Glomerular visceral epithelial cell (primary cell): ENCODE data around the gene GRB10.

ENCODE experiments used
- DNase-seq: peaks from one replicate; pipeline ENCODE4 v3.0.0-alpha.2; 2016; ENCODE audit errors: extremely low spot score

GRB10 gene

DNA sequence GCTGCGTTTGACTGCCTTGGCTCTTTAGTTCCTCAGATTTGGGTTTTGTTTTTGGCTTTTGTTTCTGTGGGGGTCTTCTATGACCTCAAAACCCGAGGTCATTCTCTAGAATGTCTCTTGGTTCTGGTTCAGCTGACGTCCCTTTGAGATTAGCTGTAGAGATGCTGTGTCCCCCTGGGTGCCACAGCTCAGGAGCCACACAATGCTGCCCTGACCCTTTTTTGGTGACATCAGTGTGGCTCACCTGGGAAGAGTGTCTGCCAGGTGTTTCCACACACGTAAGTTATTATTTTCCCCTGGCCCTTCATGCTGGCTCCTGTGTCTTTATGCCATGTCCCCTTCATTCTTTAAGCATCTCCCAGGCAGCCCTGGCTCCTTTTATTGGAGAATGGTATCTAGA is 127.7 kb downstream of the GRB10 start:
- DNase-seq = no peak

DNA sequence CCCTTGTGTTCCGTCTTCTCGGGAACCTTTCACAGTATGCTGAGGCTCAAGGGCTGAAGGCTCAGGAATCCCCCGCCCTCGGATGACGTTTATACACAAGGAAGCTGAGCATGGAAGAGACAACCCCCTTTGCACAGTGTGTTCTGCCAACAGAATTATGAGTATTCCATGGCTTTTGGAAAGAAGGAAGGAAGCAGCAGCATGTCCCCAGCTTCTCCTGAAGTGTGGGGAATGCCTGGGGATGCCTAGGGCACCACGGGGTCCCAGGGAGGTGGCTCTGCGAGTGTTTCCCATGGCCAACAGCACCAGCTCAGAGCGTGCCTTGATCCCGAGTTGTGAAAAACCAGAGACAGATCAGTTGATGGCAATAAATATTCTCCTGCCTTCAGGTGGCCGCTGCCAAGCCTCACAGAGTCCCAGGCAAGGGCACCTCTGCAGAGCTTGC is 128.7 kb downstream of the GRB10 start:
- DNase-seq = no peak

GRCh38 chr7:50653126-50653864 is 129.4 kb downstream of the GRB10 start:
- no peak for DNase-seq

GRCh38 chr7:50652400-50653125 is 130.1 kb downstream of the GRB10 start:
- no peak for DNase-seq

DNA sequence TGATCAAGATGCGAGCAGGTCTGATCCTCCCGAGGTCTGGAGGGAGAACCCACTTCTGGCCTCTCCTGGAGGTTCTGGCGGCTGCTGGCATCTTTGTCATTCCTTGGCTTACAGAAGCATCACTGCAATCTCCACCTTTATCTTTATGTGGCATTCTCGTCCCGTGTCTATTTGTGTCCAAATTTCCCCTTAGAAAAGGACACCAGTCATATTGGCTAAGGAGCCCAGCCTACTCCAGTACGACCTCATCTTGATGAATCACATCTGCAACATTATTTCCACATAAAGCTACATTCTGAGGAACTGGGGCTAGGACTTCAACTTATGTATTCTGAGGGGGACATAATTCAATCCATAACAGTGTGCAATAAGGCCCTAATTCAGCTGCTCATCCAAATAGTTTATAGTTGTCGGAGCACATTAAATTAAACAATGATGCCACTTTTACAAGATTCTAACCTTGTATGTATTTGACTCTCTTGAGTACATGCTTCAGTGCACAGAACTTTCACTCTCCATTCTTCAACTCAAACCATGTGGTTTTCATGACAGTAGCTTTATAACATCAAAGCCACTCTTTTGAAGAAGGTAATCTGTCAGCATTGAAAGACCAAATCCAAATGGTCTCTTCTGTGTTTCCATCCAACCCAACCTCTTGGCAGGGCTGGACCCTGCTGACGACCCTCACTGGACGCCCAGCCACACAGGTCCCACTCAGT is 131.3 kb downstream of the GRB10 start:
- no peak for DNase-seq

- DNase-seq = no peak
These were observed 132.5 kb downstream of the GRB10 start for GRCh38 chr7:50650057-50650664.

DNA sequence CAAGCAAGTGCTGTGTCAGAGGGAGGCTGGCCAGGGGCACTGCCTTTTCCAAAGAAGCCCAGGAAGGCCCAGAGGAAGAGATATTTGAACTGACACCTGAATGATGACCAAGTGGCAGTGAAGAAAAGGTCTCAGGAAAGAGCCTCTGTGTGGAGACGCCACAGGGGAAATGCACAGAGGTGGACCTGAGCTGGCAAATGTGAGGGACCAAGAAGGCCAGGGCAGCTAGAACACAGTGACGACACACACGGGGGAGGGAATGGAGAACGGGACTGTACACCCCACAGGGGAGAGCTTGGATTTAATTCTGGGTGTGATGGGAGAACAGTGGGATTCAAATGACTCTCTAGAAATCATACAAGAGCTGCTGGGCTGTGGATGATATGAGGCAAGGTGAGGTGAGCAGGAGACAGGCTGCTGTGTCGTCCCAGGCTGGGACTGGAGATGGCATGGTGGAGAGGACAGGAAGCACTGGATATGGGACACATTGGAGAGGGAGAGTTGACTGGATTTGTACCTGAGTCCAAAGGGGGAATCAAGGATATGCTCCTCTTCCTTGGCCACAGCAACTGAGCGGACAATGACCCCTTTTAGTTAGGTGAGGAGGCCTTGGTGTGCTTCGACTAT is 133.3 kb downstream of the GRB10 start:
- no peak for DNase-seq

DNA sequence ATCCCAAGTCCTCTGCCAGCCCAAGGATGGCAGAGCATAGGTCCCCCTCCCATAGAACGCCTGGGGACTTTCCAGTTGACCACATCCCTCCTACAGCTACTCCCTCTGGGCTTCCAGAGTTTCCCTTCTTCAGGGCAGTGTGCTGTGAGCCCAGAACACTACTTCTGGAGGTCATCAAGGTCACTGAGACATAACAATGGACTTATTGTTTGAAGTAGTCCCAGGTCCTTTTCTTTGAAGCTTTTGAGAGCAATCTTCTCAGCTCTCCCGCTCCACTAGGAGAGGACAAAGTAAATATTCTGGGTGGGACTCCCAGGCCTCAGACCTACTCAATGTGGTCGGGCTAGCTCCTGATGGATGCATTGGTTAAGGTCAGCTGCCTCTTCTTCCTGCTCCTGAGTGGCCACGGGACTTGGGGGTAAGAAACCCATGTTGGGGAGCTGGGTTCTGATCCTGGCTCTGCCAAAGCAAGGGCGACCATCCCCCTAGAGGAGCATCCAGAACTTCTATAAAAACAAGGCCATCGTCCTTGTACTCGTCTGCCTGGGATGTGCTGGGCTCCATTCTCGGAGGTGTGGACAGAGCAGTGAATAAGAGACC is 134.0 kb downstream of the GRB10 start:
- DNase-seq = no peak

DNA sequence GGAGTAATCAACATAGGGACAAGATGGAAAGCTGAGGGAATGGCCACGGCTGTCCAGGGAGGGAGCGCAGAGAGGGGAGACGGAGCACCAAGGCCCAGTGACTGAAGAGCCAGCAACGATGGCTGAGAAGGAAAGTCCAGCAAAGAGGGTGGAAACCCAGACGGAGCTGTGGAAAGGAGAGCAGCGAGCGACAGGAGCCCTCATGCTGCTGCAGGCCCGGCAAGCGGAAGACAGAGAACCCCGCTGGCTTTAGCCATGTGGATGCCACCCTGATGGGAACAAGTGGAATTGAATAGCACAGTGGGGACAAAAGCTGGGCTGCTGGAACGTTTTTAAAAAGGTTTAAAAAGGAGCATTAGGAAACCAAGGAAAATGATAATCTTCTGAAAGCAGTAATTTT is 134.6 kb downstream of the GRB10 start:
- no peak for DNase-seq

DNA sequence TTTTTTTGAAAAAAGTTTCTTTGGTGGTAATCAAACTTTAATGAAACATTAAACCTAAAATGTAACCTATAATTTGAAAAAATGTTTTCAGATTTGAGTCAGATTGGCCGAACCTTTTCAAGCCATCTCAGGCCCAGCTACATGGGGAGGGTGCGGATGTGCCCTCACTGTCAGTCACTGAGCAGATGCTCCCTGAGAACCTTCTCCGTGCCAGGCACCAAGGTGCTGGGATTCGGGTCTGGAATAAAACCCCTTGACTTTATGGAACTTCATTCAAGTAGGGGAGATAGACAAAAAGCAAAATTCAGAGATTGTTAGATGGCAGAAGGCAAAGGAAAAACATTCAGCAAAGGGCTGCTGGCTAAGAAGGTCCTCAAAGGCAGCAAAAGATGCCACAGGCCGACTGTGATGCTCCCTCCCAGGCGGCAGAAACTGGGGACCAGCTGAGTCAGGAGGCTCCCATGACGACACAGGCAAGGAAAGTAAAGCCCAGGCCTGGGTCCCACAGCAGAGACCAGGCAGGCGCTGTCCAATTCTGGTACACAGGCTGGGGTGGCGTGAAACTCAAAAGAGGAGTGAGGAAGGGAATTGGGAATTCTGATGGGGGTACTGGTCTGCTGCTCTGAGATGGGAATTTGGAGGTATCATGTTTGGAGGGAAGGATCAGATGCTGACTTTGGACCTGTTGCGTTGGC is 135.3 kb downstream of the GRB10 start:
- no peak for DNase-seq

DNA sequence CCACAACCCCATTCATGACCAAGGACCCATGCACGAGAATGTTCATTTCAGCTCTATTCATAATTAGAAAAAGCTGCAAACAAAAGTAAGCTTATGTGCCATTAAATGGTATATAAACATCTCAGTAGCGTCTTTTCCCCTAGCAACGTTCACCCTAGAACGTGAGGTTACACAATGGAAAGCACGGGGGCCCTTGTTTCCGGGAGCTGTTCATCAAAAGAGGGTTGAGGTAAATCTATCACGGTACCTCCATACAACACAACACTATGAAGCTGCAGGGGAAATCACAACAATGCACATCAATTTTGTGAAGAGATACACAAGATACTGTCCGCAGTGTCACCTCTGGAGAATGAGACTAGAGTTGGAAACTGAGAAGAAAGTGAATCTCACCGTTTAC is 136.6 kb downstream of the GRB10 start:
- no peak for DNase-seq

GRCh38 chr7:50645186-50645585 is 137.5 kb downstream of the GRB10 start:
- DNase-seq = no peak

- no peak for DNase-seq
These were observed 138.1 kb downstream of the GRB10 start for GRCh38 chr7:50644586-50644985.

GRCh38 chr7:50644114-50644513 is 138.6 kb downstream of the GRB10 start:
- no peak for DNase-seq

DNA sequence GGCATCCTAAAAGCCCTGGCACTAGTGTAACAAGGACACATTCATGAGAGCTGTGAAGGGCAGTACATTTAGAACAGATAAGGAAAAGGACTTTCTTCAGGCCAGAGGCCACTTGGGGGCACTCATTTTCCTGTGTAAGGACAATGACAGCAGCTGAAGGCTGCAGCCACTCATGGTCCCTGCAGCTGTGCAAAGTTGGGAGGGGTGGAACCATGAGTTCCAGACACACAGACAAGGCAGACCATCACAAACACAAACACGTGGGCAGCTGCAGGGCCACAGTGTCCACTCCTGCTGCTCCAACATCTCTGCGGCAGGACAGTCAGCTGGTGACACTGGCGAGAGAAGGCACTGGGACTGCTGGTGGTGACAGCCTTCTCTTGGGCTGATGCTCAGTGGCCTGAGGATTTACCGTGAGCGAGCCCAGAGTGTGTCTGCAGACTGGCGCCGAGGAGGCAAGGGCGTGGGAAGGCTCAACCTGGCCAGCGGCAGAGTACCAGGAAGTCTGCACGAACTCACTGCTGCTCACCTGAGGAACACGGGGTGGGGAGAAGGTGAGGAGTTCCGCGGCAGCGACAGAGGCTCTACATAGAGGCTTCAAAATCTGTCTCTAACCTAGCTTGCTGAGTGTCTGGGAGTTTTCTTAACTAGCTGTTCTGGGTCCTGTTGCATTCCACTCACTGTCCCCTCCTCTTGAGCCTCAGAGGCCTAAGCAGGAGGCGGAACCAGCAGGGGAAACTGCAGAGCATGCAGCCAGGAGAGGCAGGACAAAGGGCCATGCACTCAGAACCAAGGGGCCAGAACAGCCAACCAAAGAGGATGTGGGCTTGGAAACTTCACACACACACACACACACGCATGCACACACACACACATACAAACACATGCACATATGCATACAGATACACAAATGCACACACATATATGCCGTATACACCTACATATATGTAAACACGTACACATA is 141.0 kb downstream of the GRB10 start:
- DNase-seq = no peak

- no peak for DNase-seq
These were observed 141.9 kb downstream of the GRB10 start for GRCh38 chr7:50640779-50641178.

GRCh38 chr7:50640256-50640655 is 142.4 kb downstream of the GRB10 start:
- DNase-seq = no peak

- no peak for DNase-seq
These were observed 144.7 kb downstream of the GRB10 start for GRCh38 chr7:50637725-50638643.

DNA sequence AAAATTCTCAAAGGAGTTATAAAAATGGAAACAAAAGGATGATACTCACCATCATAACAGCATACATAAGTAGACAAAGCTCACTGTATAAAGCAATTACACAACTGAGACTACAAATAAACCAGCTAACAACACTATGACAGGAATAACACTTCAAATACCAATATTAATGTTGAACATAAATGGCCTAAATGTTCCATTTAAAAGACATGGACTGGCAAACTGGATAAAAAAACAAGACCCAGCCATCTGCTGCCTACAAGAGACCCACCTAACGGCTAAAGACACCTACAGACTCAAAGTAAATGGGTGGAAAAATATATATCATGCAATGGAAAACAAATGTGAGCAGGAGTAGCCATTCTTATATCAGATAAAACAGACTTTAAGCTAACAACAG is 148.3 kb downstream of the GRB10 start:
- DNase-seq = no peak
